HG03097 (cell line): ENCODE data around the gene YPEL2.

Experiments used
- ATAC-seq: cut with Tn5 transposase; IDR thresholded peaks from one replicate; pipeline ENCODE4 v1.9.1; 2021; ENCODE audit not compliant: unreplicated experiment, low FRiP score

YPEL2 gene

DNA sequence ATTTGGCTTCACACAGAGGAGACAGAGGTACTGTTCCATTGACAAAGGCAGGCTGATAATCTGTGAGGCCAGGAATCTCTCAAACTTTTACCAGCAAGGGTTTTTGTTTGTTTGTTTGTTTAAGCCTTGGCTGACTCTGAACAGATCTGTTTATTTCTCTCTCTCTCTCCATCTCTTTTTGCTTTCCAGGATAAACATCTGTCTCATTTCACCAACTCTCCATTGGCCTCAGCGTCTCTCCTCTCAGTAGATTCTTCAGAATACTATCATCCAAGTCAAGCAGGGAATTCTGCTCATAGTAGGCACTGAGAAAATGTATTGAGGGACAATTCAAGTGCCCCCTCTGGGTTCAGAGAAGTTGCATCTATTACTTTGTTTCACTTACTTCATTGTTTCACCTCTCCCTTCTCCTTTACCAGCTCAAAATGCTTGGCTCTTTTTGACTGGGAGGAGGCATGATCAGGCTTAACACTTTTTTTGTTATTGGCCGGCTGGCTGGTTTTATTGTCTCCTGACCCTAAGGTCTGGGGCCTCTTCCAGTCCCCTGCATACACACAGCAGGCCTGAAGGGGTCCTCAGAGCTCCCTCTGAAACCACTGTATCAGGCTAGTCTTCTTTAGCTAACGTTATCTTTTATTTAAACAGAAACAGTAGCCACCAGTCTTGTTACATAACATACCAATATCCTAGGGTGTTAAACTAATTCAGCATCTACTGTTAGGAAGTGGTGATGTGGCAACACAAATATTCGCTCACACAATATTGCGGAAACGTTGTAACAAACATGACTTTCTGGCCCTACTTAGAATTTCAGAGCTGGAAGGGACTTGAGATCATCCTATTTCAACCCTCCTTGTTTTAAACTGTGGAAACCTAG lies 2.0 kb upstream of the YPEL2 start:
- peak; percentile 36 for ATAC-seq

DNA sequence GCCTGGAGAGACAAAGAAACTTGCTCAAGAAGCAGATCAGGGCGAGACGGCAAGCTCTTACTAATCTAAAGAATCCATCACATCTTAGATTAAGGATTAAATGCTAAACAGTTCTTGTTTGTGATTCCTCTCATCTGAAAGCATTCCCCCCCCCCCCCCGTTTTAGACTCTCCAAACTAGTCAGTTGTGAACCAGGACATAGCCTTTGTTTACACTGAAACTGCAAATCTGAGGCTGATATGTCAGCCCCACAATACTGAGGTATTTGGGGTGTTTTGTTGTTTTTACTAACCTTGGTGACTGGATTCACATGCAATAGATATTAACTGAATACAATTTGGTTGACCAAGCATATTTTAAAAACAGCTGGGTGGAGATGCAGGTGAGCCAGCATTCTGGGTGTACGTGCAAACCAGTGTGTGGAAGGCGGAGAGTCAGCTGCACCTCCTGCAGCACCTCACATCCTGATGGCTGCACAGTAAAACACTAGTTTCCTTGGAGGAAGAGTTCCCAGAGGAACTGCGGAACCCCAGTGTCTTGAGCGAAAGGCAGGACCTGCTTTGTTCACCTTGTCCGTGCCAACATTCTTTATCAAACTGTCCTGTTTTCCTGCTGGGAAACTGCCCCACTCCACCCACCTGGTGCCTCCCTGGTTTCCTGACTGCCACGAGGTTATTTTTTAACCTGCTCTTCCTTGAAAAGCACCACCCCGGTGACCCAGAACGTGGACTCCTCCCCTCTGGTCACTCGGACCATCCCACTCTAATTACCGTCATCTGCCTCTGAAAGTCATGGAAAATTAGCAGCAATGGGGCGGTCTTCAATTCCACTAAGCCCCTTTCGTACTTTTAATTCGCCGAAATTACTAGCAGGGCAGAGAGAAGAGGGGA lies 1.2 kb upstream of the YPEL2 start:
- ATAC-seq, result no peak

DNA sequence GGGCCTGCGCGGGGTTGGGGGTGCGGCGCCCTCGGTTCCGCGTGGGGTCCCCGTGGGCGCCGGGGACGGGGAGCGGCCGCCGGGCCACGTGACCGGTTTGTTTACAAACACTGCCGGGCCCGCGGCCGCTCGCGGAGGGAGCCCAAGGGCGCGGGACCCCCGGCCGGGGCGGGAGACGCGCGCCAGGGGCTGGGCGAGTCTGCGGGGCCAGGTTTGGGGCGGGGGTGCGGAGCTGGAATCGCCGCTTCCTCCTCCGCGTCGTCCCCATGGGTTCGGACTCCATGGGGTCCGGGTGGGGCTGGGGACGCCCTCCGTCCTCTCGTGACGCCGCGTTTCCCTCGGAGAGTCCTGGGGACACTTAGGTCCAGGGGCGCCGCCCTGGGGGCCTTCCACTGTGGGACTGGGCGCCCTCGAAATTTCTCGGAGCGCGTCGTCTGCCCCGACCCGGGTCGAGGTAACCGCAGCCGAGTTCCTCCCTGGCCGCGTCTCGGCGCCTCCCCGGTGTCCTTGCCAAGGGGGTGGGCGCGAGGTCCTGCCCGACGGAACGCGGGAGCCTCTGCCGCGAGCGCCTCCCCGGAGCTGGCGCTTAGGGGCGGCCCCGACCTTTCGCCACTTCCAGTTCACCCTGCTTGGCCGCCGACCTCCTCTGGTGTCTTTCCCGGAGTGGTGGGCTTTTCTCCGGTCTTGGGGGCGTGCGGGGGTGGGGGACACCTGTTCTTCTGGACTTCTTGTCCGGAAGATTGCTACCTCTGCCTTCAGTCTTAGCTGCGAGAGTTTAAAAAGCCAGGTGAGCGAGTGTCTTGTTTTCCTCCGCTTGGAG lies 684 bp downstream of the YPEL2 start:
- ATAC-seq, result peak; percentile 7

DNA sequence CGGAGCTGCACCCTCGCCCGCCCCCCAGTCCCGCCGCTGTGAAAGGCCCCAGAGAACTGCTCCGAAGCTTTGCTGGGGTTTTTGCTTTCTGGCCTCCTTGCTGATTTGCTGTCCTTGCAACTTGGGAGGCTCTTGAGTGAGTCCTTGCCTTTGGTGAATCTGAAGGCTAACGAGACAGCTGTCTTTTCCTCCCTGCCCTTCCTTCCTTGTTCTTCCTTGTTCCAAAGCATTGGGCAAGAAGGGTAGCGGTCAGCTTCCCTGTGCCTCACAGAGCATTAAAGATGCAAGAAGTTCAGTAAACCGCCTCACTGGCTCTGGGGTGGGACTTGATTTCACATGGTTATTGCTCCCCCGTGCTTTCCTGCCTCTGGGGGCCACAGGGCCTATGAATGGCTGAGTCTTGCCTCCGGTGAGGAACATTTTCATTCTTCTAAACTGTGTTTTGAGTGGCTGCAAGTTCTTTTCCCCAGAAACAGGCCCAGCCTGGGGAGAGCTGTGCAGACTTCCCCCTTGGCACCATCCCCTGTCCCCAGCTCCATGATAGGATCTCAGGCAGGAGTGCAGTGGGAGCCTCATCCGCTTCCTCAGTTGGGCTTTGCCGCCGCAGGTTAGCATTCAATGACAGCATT lies 1.4 kb downstream of the YPEL2 start:
- no peak for ATAC-seq

DNA sequence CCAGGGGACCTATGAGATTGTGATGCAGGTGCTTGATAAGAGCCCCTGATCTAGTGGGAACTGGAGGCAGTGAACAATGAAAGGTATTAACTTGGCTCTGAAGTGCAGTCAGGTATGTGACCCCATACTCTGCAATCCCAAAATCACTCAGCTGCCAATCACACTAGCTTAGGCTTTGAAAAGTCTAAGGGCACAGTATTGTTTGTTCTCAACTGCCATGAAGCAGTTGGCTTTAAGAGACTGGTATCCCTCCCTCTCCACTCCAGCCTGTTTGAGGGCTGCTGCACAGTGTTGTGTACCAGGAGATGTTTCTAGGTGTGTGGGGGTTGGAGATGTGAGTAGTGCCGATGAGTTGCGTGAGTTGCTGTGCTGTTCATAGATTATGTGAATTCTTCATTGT lies 2.4 kb downstream of the YPEL2 start:
- no peak for ATAC-seq

DNA sequence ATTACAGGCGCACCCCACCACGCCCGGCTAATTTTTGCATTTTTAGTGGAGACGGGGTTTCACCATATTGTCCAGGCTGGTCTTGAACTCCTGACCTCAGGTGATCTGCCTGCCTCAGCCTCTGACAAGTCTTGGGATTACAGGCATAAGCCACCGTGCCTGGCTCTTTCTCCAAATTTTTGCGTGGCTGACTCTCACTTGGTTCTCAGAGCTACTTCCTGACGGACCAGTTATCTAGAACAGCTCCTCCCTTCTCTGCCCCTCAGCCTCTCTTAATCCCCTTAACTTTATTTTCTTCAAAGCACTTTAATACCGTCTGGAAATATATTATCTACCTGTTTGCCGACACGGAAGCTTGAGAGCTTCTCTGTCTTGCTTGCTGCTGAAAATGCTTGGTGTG lies 4.2 kb downstream of the YPEL2 start:
- no peak for ATAC-seq

DNA sequence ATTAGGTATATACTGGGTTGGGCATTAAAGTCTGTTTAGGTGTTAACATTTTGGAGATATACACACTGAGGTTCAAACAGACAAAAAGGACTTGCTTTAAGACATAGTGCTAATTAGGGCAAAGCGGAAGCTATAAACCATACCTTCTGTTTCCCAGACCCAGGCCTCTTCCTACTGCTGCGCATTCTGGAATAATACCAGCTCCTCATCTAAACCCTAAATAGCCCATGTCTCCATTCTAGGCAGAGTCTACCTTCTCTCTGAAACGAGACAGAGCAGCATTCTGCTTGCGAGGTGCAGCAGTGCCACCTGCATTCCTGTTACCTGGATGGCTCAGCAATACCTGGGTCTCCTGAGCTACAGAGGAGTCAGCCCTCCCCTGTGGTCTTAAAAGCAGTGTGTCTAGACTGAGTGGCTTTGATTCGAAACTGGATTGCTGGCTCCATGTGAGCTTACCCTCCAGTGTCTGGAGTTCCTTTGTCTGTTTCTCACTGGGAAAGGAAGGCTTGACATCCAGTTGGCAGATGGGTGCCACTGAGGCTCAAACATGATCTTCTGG lies 6.4 kb downstream of the YPEL2 start:
- ATAC-seq, result no peak

DNA sequence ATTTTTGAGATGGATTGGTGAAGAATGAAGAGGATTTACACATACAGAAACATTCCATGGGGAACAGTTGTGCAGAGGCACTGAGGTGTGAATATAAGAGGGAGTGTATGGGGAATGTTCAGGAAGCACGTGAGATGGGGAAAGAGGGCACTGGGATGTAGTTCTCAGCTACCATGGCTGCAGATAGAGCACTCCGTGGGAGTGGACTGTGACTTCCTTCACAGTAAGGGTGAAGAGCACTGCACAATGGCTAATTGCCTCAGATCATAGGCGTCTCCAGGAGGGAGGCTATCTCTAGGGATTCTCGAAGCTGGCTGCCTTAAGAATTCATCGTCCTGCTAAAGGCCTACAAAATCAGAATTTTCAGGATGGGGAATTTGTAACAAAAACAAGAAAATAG lies 7.0 kb downstream of the YPEL2 start:
- no peak for ATAC-seq

DNA sequence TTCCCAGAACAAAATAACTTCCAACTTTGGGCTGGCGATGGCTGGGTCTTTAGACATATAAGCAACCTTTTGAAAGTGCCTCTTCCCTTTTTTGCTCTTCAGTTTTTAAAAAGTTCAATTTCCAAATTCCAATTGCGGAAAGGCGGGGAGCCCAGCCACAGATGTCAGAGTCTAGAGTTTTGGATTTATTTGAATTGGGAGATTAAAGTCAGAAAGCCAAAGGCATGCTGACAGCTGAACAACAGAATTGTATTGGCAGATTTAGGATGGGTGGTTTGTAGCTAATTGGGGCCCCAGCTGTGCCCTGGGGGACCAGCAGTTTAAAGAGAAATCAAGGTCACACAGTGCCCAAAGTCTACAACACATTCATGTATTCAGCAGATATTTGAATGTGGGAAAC lies 10.5 kb downstream of the YPEL2 start:
- no peak for ATAC-seq

DNA sequence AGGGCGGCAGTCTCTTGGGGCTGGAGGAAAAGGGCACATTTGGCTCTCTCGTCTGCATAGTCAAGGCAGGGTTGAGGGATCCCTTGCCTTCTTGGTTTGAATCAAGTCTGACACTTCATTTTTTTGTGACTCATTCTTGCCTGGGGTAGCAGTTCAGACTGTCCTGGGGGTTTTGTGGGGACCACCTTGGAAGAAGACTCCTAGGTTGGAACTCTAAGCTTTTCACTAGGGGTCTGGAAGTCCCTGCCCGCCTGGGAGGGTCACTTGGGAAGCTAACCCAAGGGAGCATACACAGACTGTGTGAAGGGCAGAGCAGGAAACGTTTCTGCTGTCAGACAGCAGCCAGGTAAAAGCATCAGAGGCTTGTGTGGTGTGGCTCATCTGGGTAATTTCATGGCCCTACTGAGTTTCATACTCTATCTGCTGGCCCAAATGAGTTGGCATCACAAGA lies 11.3 kb downstream of the YPEL2 start:
- no peak for ATAC-seq

DNA sequence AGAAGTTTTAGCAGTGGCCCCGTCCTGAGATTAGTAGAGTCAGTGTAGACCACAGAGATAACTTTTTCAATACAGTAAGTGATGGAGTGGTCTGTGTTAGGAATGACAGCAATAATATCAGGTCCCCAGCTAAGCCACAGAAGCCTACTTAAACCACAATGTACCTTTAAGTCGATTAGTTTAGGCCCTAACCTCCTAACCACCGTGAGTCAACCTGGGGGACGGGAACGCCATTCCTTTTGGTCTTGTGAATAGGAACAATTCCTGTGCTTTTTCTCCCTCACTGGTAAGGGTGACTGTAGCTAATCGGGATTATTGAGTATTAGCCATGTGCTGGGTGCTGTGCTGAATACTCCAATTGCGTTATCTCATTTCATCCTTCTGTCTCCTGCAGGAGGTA lies 14.0 kb downstream of the YPEL2 start:
- ATAC-seq, result no peak

DNA sequence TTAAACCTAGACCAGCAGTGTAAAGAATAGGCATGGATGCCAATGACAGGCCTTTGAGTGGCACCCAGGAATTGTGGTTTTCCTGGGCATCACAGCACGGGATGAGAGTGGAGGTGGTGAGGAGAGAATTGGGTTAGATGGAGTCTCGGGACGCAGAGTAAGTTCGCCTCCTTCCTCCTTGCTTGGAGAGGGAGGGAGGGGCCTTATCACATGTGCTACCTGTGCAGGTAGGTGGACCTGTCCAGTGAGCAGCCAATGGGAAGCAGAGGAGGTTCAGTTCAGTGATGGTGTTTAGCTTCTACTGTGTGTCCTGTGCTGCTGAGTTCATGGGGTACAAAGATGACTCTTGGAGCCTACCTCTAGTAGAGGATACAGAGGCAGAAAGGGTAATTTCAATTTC lies 14.9 kb downstream of the YPEL2 start:
- ATAC-seq, result no peak

DNA sequence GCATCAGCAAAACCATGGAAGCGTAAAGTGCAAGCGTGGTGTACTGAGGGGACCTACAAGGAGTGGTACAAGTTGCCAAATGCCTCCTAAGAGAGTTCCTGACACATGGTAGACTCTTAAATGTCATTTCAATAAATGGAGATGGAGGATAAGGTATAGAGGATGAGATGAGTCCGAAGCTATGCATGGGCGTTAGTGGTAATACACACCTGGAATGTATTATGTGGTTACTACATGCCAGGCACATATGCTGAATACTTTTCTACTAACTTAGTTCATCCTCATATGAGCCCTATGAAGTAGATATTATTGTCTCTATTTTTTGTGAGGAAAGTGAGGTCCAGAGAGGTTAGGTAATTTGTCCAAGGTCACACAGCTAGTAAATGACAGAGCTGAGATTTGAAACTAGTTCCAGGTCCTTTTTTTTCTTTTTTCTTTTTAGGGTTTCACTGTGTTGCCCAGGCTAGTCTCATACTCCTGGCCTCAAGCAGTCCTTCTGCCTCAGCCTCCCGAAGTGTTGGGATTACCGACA lies 15.5 kb downstream of the YPEL2 start:
- no peak for ATAC-seq

DNA sequence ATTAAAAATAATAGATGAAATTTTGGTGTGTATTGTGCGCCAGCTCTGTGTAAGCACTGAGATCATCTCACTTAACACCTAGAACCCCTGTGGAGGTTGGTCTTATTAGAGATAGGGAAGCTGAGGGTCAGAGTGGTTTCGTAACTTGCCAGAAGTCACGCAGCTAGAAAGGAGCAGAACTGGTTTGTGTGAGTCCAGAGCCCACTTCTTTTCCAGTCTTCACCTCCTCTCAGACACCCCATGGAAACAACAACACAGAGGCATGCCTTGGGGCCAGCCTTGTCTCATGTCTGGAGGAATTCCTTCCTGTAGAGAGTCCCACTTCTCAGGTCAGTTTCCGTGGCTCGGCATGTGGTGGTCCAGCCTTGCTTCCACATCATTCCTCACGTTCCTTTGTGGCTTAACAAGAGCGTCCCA lies 16.5 kb downstream of the YPEL2 start:
- no peak for ATAC-seq

DNA sequence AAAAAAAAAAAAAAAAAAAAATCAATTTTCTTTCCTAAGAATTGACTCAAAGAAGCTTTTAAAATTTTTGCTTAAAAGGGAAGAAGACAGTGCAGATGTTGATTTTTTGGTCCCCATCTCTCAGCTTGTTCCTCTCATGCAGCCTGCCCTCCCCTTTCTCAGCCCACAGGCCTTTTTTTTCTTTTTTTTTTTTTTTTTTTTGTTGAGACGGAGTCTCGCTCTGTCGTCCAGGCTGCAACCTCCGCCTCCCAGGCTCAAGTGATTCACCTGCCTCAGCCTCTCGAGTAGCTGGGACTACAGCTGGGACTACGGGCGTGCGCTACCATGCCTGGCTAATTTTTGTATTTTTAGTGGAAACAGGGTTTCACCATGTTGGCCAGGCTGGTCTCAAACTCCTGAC lies 17.7 kb downstream of the YPEL2 start:
- no peak for ATAC-seq

DNA sequence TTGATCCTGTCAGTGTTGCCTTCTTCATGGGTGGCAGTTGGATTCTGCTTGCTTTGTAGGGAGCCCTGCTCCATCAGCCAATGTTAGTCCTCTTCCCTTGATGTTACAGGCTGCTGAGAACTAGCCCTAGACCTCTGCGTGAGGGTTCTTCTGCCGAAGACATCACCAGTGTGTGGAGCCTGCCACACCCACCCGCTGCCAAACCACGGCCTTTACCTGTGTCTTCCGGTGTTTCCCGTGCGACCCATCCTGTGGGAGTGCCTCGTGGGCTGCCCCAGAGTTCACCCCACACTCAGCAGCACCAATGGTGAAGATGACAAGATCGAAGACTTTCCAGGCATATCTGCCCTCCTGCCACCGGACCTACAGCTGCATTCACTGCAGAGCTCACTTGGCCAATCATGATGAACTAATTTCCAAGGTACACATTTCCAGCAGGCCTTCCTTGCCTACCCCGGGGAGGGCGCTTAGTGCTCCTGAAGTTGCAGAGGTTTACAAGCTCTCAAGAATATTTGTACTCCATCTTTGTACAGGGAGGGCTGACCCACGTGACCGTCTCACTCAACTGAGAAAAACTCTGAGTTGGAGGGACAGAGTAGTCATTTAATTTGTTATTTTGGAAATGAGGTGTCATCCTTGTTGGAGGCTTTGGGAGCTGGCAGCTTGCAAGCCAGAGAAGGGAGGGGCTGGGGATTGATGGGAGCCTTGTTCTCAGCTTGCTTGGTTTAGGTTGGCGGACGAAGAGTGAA lies 21.8 kb downstream of the YPEL2 start:
- ATAC-seq, result no peak

DNA sequence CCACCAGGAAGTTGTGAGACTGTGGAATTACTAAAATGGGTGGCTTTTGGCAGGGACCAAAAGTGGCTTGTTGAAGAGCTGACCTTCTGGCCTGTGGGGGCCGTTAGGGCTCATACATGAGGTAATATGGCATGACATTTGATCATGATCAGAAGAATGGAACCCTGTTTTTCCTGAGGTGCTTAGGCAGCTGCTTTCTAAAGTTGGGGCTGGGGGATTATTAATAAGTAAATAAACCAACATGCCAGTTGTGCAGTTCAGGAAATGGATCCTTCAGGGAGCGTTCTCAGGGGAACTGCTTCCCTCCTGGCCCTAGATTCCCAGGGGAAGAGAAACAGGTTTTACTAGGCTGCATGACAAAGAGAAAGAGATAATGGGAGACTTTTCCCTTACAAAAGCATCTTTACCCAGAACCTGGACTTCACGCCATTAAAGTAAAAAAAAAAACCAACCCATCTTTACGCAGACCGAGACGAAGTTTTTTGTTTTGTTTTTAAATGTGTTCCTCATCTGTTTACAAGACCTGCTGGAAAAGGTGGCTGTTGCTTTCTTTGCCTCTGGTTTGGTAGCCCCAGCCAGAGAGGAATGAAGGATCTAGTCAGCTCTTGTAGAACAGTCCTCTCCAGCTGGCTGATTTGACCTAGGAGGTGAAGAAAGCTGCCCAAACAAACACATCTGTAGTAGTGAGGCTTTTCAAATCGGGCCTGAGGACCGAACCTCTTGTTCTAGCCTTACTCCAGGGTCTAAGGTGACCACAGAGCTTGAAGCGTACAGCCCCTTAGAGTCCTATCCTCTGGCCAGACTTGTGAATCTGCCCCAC lies 22.7 kb downstream of the YPEL2 start:
- ATAC-seq, result no peak

DNA sequence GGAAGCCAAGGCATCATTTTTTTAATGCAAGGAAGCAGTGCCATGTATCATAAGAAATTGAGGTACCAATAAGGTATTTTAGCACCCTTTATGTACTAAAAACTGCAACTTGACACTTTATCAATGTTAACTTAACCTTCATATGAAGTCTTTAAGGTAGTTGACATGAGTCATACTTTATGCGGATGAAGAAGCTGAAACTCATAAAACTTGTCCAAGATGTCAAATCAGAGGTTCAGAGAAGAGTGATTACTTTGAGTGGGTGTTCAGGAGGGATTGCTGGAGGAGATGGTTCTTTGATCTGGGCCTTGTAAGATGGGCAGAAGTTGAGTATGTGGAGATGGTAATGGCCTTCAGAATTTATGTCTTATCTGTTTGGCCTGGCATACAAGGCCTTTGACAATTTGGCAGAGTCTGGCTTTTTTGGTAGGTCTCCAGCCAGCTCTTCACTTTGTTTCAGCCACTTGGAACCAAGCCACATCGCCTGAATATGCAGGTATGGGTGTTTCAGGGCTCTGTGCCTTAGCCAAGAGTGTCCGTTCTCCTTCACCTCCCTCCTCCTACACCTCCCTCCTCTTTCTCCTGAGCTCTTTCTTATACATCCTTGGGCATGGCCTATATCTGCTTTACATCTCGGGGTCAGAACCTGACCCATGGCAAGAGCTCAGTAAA lies 23.7 kb downstream of the YPEL2 start:
- ATAC-seq, result no peak
